GM19099 (cell line): ENCODE data around the gene MAB21L4.

Experiments used
- POLR2A ChIP-seq: IDR thresholded peaks from 3 replicates; pipeline ENCODE4 v1.6.1; 2011; ENCODE audit warnings: low read depth; ENCODE audit not compliant: insufficient read length; ENCODE audit errors: extremely low read depth

MAB21L4 gene

DNA sequence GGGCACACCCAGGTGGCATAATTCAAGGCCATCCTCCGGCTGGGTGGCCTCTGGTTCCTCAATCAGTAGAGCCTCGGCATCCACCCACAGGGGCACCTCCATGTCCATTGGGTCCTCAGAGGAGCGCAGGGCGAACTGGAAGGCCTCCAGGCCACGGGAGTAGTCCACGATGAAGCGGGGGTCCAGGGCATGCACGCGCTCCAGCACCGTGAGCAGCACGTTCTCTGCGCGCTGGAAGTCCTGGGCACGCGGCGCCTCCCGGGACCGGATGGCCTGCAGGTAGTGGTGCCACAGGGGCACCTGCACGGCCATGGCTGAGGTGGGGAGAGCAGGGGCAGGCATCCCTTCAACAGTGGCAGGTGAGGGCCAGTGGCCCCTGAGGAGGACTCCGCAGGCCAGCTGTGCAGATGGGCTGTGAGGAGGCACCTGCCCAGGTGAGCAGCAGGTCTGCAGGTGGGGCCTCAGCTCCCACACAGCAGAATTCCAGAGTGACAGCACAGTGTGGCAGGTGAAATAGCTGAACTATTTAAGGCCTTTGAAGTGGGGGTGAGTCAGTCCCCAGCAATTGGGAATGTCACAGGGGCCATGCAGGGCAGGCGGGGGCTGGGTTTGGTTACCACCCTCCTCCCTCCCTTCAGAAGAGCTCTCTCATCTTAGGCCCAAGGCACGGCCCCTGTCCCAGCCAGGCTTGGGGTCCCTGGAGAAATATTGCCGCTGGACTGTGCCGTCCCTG is at the start of gene MAB21L4:
Gene MAB21L4 (minus strand): TSS at position 501 of the 733 bp plus-strand sequence. CDS start 159 bp downstream, at position 342.
- TF ChIP-seq POLR2A = no peak

DNA sequence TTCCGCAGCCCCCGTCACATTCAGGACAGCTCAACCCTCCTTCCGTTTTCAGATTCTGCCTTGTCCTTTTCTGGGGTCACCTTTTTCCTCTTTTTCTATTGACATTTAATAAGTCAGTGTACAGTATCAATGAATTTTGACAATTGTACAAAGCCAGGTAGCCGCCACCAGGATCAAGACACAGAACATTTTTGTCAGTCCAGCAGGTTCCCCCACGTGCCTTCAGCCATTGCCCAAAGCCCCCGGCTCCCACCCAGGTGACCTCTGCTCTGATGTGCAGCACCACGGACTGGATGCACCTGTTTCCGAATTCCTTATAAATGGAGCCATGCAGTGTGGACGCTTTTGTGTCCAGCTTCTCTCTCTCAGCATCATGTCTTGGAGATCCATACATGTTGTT is 40.1 kb upstream of the MAB21L4 start:
- no peak for TF ChIP-seq POLR2A

DNA sequence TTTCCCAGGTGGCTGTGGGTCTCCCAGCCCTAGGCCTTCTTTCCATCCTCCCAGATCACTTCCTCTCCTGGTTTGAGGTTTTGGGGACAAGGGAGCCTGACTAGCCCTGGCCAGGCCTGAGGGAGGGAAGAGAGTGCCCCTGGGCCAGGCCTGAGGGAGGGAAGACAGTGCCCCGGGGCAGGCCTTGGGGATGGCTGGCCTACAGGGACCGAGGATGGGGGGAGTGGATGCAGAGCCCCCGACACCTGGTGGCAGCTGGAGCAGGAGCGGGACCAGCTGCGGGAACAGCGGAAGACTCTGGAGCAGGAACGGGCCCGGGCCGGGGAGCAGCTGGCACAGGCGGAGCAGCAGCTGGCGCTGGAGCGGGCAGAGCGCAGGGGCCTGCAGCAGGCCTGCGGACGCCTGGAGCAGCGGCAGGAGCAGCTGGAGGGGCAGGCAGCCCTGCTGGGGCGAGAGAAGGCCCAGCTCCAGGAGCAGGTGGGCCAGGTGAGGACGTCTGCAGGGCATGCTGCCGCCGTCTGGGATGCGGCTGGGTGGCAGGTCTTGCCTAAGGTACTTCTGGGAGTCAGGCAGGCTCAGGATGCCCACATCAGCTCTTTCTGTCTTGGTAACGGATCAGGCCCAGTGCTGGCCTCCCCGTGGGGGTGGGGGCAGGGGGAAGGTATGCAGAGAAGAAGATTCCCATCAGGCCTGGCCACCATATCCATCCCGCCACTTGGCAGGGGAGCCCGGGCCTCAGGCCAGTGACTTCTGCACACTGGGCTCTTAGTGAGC is 39.3 kb upstream of the MAB21L4 start:
- no peak for TF ChIP-seq POLR2A

DNA sequence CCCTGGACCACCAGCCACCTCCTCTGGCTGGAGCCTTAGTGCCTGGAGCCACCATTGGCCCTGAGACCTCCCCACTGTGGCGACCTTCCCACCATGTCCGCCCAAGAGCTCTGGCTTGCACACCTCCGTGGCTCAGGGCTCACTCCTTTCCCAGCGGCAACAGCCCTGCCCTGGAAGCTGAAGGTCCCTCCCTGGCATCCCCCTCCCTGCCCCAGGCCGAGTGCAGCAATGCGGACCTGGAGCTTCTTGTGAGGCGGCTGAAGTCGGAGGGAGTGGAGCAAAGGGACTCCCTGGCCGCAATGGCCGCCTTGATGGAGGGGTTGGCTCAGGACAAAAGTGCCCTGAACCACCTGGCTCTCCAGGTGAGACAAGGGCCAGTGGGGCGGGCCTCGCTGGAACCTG is 38.7 kb upstream of the MAB21L4 start:
- no peak for TF ChIP-seq POLR2A

DNA sequence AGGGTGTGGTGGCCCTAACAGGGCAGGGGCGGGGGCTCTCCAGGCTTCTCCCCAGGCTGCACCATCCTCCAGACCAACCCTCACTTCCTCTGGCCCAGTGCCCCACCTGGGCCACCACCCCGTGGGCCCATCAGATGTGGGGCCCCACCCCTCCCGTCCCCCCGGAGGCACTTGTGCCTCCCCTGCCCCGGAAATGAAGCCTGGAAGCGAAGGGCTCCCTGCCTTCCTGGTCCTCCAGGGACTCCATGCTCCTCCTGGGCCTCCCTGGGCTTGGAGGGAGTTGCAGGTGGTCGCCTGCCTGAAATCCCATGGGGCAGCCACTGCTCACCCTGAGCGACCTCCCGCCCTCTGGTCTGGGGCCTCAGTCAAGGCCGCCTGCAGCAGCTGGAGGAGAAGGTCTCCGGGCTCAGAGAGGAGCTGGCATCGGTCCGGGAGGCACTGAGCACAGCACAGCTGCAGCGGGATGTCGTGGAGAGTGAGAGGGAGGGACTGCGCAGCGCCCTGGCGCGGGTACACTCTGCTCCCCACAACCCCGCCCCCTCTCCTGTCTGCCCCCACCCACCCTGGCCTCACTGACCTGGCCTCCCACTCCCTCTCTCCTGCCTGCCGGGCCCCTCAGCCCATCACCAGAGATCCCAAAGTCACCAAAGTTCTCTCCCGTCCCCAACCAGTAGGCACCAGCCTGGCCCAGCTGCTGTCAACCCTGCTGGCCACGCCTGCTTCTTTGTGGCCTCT is 38.2 kb upstream of the MAB21L4 start:
- no peak for TF ChIP-seq POLR2A

DNA sequence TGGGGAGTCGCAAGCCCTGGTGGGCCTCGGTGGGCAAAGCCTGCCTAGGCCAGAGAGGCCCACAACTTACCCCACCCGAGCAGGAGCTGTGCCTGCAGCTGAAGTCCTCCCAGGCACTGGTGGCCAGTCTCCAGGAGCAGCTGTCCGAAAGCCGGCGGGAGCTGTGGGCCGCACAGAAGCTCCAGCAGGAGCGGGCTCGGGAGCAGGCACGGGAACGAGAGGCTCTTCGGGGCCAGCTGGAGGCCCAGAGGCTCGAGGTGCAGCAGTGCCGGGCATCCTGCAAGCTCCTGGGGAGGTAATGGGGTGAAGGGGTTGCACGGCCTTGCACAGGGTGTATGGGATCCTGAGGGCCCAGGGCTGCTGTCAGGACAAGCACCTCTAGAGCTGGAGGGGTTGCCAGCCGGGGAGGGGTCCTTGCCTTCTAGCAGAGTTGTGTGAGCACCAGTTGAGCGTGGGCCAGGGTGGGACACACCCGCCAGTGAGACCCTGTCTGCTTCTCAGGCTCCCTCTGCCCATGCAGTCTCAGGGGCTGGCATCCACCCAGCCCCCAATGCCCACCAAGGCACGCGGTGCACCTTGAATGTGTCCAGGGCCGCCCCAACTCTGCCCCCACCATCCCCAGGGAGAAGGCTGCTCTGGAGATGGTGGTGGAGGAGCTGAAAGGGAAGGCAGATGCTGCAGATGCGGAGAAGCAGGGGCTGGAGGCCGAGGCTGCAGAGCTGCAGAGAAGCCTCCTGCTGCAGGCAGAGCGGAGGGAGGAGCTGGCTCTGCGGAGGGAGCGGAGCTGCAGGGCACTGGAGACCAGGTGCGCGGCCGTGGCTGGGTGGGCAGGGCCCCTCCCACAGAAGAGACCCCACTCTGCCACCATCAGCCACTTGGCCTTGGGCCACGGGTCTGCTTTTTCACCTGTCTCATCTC is 37.4 kb upstream of the MAB21L4 start:
- TF ChIP-seq POLR2A = no peak

DNA sequence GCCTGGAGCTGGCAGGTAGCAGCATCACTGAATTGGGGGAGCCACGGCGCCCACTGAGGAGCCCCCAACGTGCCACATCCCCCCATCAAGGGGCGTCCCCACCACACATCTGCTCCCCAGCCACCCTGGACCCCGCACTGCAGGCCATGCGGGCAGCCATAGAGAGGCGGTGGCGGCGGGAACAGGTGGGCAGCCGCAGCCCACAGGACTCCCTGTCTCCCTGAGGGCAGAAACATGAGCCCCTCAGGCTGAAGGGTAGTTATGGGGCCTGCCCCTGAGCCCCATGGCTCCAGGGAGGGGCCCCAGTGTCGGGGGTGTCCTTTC is 36.7 kb upstream of the MAB21L4 start:
- no peak for TF ChIP-seq POLR2A

DNA sequence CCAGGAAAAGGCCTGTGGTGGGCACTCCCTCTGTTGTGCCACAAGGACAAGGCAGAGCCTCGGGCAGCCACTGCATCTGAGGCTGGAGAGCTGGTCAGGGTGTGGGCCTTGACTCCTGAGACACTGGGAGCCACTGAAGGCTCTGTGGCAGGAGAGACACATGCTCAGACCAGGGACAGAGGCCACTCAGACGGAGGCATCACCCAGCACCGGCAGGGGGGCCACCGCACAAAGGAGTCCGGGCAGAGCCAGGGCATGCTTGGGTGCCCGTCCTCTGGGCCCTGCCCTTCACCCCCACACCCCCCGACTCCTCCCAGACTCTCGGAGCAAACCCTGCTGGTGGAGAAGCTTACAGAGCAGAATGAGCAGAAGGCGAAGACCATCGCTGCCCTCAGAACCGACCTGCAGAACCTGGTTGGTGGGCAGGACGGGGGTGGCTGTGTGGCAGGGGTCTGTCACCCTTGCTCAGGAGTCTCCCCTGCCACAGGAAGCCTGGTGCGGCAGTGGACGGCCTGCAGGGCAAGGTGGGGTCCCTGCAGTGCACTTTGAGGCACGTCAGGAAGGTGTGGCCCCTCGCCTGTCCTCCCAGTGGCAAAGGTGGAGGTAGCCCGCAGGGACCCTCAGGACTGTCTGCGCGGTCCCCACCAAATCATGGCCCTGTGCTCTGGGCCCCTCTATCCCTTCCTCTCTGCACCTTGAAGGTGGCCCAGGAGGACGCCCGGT is 36.2 kb upstream of the MAB21L4 start:
- TF ChIP-seq POLR2A = no peak

DNA sequence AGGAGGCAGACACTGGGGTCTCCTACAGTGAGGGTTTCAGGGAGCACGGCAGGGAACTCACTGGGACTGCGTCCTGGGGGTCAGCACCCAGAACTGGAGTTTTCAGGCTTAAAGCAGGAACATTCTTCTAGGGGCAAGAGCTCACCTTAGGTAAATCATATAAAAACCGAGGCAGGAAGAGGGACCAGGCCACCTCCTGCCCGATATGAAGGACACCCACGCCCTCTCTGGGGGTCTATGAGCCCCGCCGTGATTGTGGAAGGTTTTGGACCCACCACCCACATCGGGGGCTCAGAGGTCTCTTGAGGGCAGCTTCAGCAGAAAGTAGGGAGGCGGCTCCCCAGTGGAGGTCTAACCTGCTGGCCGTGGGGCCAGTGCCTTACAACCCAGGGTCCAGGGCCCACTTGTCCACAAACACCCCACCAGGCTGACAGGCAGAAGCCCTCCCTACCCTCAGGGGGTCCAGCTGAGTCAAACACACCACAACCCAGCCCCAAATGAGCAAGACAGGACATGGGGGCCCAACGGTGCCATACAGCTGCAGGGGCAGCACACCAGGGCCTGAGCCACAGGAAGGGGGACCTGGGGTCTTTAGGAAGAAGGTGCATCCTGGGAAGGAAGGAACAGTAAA is 35.5 kb upstream of the MAB21L4 start:
- no peak for TF ChIP-seq POLR2A

DNA sequence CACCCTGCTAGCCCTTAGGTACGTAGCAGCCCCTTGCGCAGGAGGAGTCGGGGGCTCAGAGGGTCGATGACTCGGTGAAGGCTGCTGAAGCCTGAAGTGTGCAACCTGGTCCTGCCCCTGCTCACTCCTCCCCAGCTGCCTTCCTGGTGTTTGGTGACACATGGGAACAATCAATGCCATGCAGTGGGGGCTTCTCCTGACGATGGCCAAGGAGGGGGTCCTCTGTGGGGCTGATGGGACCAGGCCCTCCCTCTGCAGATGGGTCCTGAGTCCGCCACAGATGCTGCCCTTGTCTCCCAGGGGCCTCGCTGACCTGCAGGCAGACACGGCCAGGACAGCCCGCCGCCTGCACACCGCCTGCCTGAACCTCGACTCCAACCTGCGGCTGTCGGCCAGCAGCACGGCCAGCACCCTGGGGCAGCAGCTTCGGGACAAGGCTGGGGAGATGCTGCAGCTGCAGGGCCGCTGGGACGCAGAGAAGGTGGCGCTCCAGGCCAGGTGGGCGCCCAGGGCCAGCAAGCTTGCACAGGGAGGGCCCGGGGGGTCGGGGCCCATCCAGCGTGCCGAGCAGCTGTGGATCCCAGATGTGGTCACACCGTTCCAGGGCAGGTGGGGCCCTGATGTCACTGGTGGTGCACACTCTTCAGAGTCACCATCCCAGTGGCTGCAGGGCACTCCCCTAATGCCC is 34.8 kb upstream of the MAB21L4 start:
- TF ChIP-seq POLR2A = no peak

DNA sequence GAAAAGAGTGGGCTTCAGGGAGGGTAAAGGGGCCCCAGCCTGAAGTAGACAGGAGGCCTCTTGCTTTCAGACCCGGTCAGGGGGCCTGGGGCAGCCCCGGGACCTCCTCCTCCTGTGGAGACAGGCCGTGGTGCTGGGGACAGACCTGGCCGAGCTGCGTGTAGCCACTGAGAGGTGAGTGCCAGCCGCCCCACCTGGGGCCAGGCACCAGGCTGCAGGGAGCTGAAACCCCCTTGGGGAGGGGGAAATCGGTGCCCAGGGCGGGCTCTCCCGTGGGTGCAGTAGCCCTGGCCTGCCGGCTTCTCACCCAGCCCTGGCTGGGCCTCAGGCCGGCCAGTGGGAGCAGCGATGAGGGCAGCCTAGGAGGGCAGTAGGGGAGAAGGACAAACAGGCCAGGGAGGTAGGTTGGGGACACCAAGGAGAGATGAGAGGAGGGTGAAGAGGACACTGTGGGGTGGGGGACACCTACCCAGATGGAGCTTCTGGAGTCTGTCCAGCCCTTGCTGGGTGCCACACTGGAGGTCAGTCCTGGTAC is 34.2 kb upstream of the MAB21L4 start:
- no peak for TF ChIP-seq POLR2A

DNA sequence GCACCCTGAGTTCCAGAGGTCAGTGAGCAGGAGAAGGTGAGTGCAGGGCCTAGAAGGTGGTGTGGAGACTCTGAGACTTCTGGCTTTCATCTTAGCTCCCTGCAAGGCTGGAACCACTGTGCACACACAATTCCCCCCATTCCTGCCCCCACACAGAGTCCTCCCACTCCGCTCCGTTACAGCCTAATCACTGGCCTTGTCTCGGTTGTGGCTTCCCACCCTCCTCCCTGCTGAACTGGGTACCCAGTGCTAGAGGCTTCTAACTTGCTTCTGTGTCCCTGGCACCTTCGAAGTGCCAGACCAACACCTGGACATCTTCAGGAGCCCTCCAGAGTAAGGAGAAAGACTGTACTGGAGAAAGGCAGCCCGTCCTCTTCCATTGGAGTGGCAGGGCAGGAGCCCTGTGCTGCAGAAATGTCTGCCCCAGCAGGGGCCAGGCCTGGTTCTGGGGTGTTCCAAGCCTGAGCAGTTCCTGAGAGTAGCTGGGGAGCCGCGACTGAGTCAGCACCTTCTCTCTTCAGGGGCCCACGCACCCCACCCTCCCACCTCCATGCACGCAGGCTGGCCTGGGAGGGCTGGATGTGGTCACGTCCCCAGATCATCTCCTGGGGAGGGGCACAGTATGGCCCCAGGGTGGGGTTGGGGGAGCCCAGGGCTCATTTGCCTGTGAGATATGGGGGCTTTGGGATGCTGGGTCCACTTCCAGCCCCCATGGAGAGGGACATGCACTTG is 33.6 kb upstream of the MAB21L4 start:
- TF ChIP-seq POLR2A = no peak
